HepG2 (cell line): ENCODE results near the gene GRID1. TPM values are rescaled to one million over a fixed set of nuclear protein-coding genes. Genes with fewer than 3 reads are reported as not detected.

Source experiments
- ATAC-seq: fragments of 200-7000 bp; cut with Tn5 transposase; 3 replicates; pipeline ENCODE4 v1.9.1; 2020; ENCODE audit warnings: mild to moderate bottlenecking, moderate library complexity
- BruUV-seq: library from RNA; stranded (reverse); fragments of 400-500 nt; replicated peaks from 2 replicates; lab custom pipeline; 2021; lab: Mats Ljungman, UMichigan
- CTCF ChIA-PET: fragments of 300-600 bp; formaldehyde crosslinking; extraction: SDS; loops from one replicate; lab custom pipeline; 2021; ENCODE audit warnings: low total read pairs, inconsistent platforms, low intra/inter-chr PET ratio; lab: Yijun Ruan, JAX
- POLR2A ChIA-PET: fragments of 350-600 bp; sonication (Branson Sonifier 250); formaldehyde crosslinking; loops from one replicate; lab custom pipeline; 2020; ENCODE audit warnings: antibody characterized with exemption, inconsistent platforms; lab: Yijun Ruan, JAX
- DNase-seq: peaks from one replicate; pipeline ENCODE4 v3.0.0-alpha.2; 2015; ENCODE audit warnings: low spot score
- FAIRE-seq: peaks from 3 replicates; lab custom pipeline; 2011; peaks lifted over from hg19 to GRCh38; lab: Jason Lieb, UNC
- H2AFZ ChIP-seq: one replicate; pipeline ENCODE4 v1.6.1; 2011; ENCODE audit warnings: low read length, inconsistent platforms
- H3K27ac ChIP-seq: fragments of 300-600 bp; 3 replicates; pipeline ENCODE4 v1.8.0; 2011; ENCODE audit warnings: mixed run types, mild to moderate bottlenecking, mixed read lengths, low read length, inconsistent platforms; ENCODE audit not compliant: insufficient read depth; ENCODE audit errors: extremely low read length
- H3K27me3 ChIP-seq, 2 experiments: fragments of 200-600 bp in 1 of 2; 2 replicates in 1 of 2; 3 replicates in 1 of 2; pipeline versions ENCODE4 v1.6.0 to v1.8.0; 2011; ENCODE audit warnings: low read length in 2 of 2, mild to moderate bottlenecking in 2 of 2, moderate library complexity in 2 of 2, inconsistent platforms in 1 of 2; ENCODE audit not compliant: insufficient read depth in 2 of 2, control insufficient read depth in 1 of 2
- H3K36me3 ChIP-seq, 2 experiments: fragments of 200-600 bp in 1 of 2; replicated peaks in 1 of 2; 2 replicates in 1 of 2; 3 replicates in 1 of 2; pipeline versions ENCODE4 v1.5.1 to v1.8.0; 2011; ENCODE audit warnings: low read length in 2 of 2, inconsistent platforms in 1 of 2; ENCODE audit not compliant: insufficient read depth in 2 of 2, control insufficient read depth in 1 of 2
- H3K4me1 ChIP-seq: 2 replicates; pipeline ENCODE4 v1.5.1; 2012; ENCODE audit warnings: low read length, inconsistent platforms; ENCODE audit not compliant: insufficient read depth
- H3K4me2 ChIP-seq: 2 replicates; pipeline ENCODE4 v1.6.0; 2011; ENCODE audit warnings: low read depth, low read length, inconsistent platforms
- H3K4me3 ChIP-seq, 3 experiments: fragments of 200-600 bp in 1 of 3; sonication (generic), shearing (Covaris generic) in 1 of 3; replicated peaks in 1 of 3; 2 replicates each; pipeline ENCODE4 v1.5.1; 2011 to 2016; ENCODE audit warnings: low read length in 3 of 3, inconsistent platforms in 2 of 3, low read depth in 2 of 3, mild to moderate bottlenecking in 2 of 3, control low read depth in 1 of 3, mixed read lengths in 1 of 3; ENCODE audit not compliant: insufficient read depth in 1 of 3
- H3K79me2 ChIP-seq: one replicate; pipeline ENCODE4 v1.6.1; 2011; ENCODE audit warnings: low read length, inconsistent platforms; ENCODE audit not compliant: insufficient read depth
- H3K9ac ChIP-seq: 2 replicates; pipeline ENCODE4 v1.6.0; 2011; ENCODE audit warnings: mild to moderate bottlenecking, low read depth, low read length, inconsistent platforms; ENCODE audit not compliant: insufficient read depth
- H3K9me3 ChIP-seq: 2 replicates; pipeline ENCODE4 v1.5.1; 2012; ENCODE audit warnings: mild to moderate bottlenecking, low read length
- H4K20me1 ChIP-seq: 2 replicates; pipeline ENCODE4 v1.6.0; 2011; ENCODE audit warnings: inconsistent platforms, mild to moderate bottlenecking, low read length, moderate library complexity; ENCODE audit not compliant: insufficient read depth
- MED1 ChIP-seq: sonication (generic); formaldehyde crosslinking; IDR thresholded peaks from 2 replicates; pipeline ENCODE4 v1.4.0; 2020; ENCODE audit warnings: missing genetic modification reagents
- NBN ChIP-seq: fragments of 450-650 bp; conservative IDR thresholded peaks from 2 replicates; pipeline ENCODE4 v1.6.1; 2017
- RAD51 ChIP-seq: fragments of 450-650 bp; IDR thresholded peaks from 2 replicates; pipeline ENCODE4 v1.6.1; 2016; ENCODE audit warnings: borderline replicate concordance
- SRY ChIP-seq: sonication (generic); formaldehyde crosslinking; IDR thresholded peaks from 2 replicates; pipeline ENCODE4 v1.8.0; 2022; ENCODE audit warnings: mild to moderate bottlenecking, missing genetic modification reagents
- TIGD3 ChIP-seq: sonication (generic); formaldehyde crosslinking; IDR thresholded peaks from 2 replicates; pipeline ENCODE4 v1.5.1; 2020; ENCODE audit warnings: mild to moderate bottlenecking, missing genetic modification reagents, borderline replicate concordance
- ZBTB42 ChIP-seq: sonication (generic); formaldehyde crosslinking; IDR thresholded peaks from 2 replicates; pipeline ENCODE4 v1.5.0; 2020; ENCODE audit warnings: mild to moderate bottlenecking, missing genetic modification reagents
- ZC3H13 ChIP-seq: sonication (generic); formaldehyde crosslinking; IDR thresholded peaks from 2 replicates; pipeline ENCODE4 v1.8.1; 2023; ENCODE audit warnings: mild to moderate bottlenecking, missing genetic modification reagents, moderate library complexity
- ZFP36L1 ChIP-seq: sonication (generic); formaldehyde crosslinking; IDR thresholded peaks from 2 replicates; pipeline ENCODE4 v1.8.0; 2022; ENCODE audit warnings: mild to moderate bottlenecking, missing genetic modification reagents, moderate library complexity
- ZNF24 ChIP-seq: fragments of 450-650 bp; IDR thresholded peaks from 2 replicates; pipeline ENCODE4 v1.6.1; 2017; ENCODE audit warnings: antibody characterized with exemption, mild to moderate bottlenecking
- ZSCAN22 ChIP-seq: sonication (generic); formaldehyde crosslinking; IDR thresholded peaks from 2 replicates; pipeline ENCODE4 v1.4.0; 2020; ENCODE audit warnings: mild to moderate bottlenecking, missing genetic modification reagents
- WGBS: methylation state at CpG from one replicate; pipeline ENCODE4 v1.1.6; 2017; ENCODE audit warnings: low lambda C conversion rate; 5-methylcytosine and 5-hydroxymethylcytosine counted together
- in situ Hi-C: cut with HindIII; loops from 2 replicates; pipeline ENCODE4 v1.10.0; 2017; ENCODE audit warnings: low pct_unique_long_range_greater_than_20kb; ENCODE audit not compliant: extremely low pct_ligation_motif_present
- intact Hi-C: fragments of 100-400 bp; cut with micrococcal nuclease; formaldehyde crosslinking; loops from one replicate; pipeline ENCODE4 v1.10.0; 2022; ENCODE audit not compliant: unreplicated experiment
- polyA plus RNA-seq, 8 experiments: library from polyadenylated mRNA; depleted of rRNA in 3 of 8; stranded (reverse) in 7 of 8; unstranded in 1 of 8; fragments of >200 nt; fragmentation: Illumina TruSeq in 4 of 8; extraction: Trizol in 4 of 8; gene quantifications; 2 replicates each; pipeline versions ENCODE4 v1.2.1 to v1.2.3, GENCODE V29; 2011 to 2016; ENCODE audit warnings: low read depth in 4 of 8, missing spikeins in 1 of 8, mixed read lengths in 1 of 8; ENCODE audit not compliant: insufficient read depth in 1 of 8
- total RNA-seq, 5 experiments: library from RNA; depleted of rRNA; stranded (reverse); fragments of >200 nt; fragmentation: Illumina TruSeq; extraction: Trizol; gene quantifications; 2 replicates each; pipeline ENCODE4 v1.2.3, GENCODE V29; 2016; ENCODE audit warnings: low read depth in 1 of 5
- TF ChIP-seq, protein P1 (sequence below), 2 experiments: sonication (generic) in 1 of 2; formaldehyde crosslinking in 1 of 2; IDR thresholded peaks; 2 replicates each; pipeline versions ENCODE4 v1.6.1 to v1.9.0; 2014 to 2022; ENCODE audit warnings: antibody characterized with exemption in 1 of 2, borderline replicate concordance in 1 of 2, inconsistent platforms in 1 of 2, low read depth in 1 of 2, missing genetic modification reagents in 1 of 2
- TF ChIP-seq, protein P2 (sequence below): sonication (generic); formaldehyde crosslinking; IDR thresholded peaks from 2 replicates; pipeline ENCODE4 v1.4.0; 2020; ENCODE audit warnings: missing genetic modification reagents, borderline replicate concordance
- TF ChIP-seq, protein P3 (sequence below): sonication (generic); formaldehyde crosslinking; IDR thresholded peaks from 2 replicates; pipeline ENCODE4 v1.5.0; 2020; ENCODE audit warnings: mild to moderate bottlenecking, missing genetic modification reagents

GRID1 gene
- total and polyA plus RNA-seq, 2 of the 13 experiments (the other 11 are each of a cell fraction or from before 2014, with no cell fraction given), result 0.05 TPM; not detected in 1

DNA sequence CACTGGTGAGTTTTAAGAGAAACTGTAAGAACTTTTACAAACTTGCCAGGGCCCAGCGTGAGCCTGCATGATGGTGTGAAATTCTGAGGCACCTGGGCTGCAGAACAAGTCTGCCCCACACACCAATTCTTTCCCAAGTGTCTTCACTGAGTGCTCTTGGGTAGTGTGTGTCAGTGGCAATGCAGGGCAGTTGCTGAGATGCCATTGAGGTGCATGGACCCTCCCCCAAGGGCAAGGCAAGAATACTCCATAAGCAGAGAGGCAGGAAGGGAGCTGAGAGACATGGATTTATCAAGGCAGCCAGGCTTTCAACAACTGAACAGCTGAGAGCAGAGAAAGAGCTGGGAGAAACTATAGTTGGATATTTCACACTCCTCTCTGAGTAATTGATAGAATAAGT is 801.2 kb downstream of the GRID1 start:
- ATAC-seq (no peak), FAIRE-seq (no peak), DNase-seq (no peak)
- no peaks in the 10 kb centered on the region for H3K4me1 ChIP-seq
- no TSS peak for BruUV-seq
- ChIA-PET POLR2A (no interaction called here), CTCF (no interaction called here)
- no peak overlapping the region for H3K4me3 ChIP-seq
- no peak overlapping the region for H3K27ac ChIP-seq
- in situ Hi-C loops (no loop called here), intact Hi-C loops (no loop called here)
- H3K9me3 ChIP-seq, result no peaks in the 10 kb centered on the region
- no peak overlapping the region for H3K4me2 ChIP-seq
- WGBS, result 5% methylated on average over 1 of the region's 1 CpG
- no peaks in the 10 kb centered on the region for H3K79me2 ChIP-seq
- no peaks in the 10 kb centered on the region for H3K36me3 ChIP-seq
- no peak overlapping the region for H2AFZ ChIP-seq
- no peaks in the 10 kb centered on the region for H3K27me3 ChIP-seq
- no peak overlapping the region for H3K9ac ChIP-seq
- H4K20me1 ChIP-seq, result no peaks in the 10 kb centered on the region
- TF ChIP-seq, protein P1, sequence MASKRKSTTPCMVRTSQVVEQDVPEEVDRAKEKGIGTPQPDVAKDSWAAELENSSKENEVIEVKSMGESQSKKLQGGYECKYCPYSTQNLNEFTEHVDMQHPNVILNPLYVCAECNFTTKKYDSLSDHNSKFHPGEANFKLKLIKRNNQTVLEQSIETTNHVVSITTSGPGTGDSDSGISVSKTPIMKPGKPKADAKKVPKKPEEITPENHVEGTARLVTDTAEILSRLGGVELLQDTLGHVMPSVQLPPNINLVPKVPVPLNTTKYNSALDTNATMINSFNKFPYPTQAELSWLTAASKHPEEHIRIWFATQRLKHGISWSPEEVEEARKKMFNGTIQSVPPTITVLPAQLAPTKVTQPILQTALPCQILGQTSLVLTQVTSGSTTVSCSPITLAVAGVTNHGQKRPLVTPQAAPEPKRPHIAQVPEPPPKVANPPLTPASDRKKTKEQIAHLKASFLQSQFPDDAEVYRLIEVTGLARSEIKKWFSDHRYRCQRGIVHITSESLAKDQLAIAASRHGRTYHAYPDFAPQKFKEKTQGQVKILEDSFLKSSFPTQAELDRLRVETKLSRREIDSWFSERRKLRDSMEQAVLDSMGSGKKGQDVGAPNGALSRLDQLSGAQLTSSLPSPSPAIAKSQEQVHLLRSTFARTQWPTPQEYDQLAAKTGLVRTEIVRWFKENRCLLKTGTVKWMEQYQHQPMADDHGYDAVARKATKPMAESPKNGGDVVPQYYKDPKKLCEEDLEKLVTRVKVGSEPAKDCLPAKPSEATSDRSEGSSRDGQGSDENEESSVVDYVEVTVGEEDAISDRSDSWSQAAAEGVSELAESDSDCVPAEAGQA (IDR thresholded peaks at IDR 0.05; ENCODE audit: low read depth), result no peak
- TF ChIP-seq, protein P1 (CRISPR knock-in tag; IDR thresholded peaks at IDR 0.05; ENCODE audit: borderline replicate concordance), result no peak
- no peak for TF ChIP-seq ZNF24
- TF ChIP-seq, protein P2, sequence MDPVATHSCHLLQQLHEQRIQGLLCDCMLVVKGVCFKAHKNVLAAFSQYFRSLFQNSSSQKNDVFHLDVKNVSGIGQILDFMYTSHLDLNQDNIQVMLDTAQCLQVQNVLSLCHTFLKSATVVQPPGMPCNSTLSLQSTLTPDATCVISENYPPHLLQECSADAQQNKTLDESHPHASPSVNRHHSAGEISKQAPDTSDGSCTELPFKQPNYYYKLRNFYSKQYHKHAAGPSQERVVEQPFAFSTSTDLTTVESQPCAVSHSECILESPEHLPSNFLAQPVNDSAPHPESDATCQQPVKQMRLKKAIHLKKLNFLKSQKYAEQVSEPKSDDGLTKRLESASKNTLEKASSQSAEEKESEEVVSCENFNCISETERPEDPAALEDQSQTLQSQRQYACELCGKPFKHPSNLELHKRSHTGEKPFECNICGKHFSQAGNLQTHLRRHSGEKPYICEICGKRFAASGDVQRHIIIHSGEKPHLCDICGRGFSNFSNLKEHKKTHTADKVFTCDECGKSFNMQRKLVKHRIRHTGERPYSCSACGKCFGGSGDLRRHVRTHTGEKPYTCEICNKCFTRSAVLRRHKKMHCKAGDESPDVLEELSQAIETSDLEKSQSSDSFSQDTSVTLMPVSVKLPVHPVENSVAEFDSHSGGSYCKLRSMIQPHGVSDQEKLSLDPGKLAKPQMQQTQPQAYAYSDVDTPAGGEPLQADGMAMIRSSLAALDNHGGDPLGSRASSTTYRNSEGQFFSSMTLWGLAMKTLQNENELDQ, result no peak
- no peak for TF ChIP-seq TIGD3 (CRISPR knock-in tag)
- TF ChIP-seq NBN, result no peak
- TF ChIP-seq ZFP36L1, result no peak
- TF ChIP-seq ZC3H13 (CRISPR knock-in tag), result no peak
- TF ChIP-seq SRY (CRISPR knock-in tag), result no peak
- no peak for TF ChIP-seq ZBTB42 (CRISPR knock-in tag)
- TF ChIP-seq MED1 (CRISPR knock-in tag), result no peak
- no peak for TF ChIP-seq RAD51
- TF ChIP-seq, protein P3, sequence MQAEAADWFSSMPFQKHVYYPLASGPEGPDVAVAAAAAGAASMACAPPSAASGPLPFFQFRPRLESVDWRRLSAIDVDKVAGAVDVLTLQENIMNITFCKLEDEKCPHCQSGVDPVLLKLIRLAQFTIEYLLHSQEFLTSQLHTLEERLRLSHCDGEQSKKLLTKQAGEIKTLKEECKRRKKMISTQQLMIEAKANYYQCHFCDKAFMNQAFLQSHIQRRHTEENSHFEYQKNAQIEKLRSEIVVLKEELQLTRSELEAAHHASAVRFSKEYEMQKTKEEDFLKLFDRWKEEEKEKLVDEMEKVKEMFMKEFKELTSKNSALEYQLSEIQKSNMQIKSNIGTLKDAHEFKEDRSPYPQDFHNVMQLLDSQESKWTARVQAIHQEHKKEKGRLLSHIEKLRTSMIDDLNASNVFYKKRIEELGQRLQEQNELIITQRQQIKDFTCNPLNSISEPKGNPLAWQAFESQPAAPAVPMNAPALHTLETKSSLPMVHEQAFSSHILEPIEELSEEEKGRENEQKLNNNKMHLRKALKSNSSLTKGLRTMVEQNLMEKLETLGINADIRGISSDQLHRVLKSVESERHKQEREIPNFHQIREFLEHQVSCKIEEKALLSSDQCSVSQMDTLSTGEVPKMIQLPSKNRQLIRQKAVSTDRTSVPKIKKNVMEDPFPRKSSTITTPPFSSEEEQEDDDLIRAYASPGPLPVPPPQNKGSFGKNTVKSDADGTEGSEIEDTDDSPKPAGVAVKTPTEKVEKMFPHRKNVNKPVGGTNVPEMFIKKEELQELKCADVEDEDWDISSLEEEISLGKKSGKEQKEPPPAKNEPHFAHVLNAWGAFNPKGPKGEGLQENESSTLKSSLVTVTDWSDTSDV (CRISPR knock-in tag), result no peak
- no peak for TF ChIP-seq ZSCAN22 (CRISPR knock-in tag)
